Tibial nerve (tissue), 4 donors: Measurements from ENCODE around the gene BAHCC1.

Source experiments
- EP300 ChIP-seq, 2 donors: sonication (generic); formaldehyde crosslinking; IDR thresholded peaks; one replicate each; pipeline ENCODE4 v1.6.1; 2017; ENCODE audit warnings: antibody characterized with exemption in 2 of 2, mild to moderate bottlenecking in 1 of 2
- POLR2A ChIP-seq, 2 donors: fragments of 450-650 bp; IDR thresholded peaks; one replicate each; pipeline ENCODE4 v1.6.1; 2017; ENCODE audit warnings: antibody characterized with exemption in 2 of 2, mild to moderate bottlenecking in 2 of 2, moderate library complexity in 2 of 2
- TF ChIP-seq, protein P1 (sequence below), 5 experiments: fragments of 200-600 bp in 3 of 5; fragments of 450-650 bp in 2 of 5; sonication (generic) in 3 of 5; IDR thresholded peaks; one replicate each; pipeline ENCODE4 v1.5.1; 2016 to 2019; ENCODE audit warnings: antibody characterized with exemption in 5 of 5, mild to moderate bottlenecking in 3 of 5, moderate library complexity in 2 of 5

DNA sequence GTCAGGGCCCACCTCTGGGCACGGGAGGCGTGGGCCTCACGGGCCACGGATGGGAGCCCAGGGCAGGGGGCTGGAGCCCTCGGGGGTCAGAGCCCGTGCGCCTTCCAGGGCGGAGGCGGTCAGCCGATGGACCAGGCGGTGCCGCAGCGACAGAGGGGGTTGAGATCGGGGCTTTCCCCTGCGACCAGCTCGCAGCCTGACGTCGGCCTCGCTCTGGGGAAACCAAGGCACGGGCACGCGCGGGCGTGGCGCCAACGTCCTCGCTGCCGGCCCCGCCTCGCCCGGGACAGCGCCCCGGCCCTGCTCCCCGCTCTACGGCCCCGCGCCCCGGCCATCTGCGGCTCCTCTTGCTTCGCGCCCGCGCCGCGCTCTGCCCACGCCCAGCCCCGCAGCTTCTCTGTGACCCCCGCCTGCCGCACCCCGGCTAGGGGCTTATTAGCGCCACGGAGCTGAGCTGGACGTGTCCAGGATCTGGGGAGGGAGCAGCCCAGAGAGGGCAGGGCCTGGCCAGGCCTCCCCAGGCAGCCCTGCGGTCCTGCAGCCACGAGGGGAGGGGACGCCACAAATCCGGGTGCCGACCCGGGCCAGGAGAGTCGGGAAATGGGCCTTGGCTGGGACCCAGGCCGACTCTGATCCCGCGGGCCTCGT, 103.8 kb downstream of the BAHCC1 start:
- TF ChIP-seq POLR2A (IDR thresholded peaks at IDR 0.05): no peak
- TF ChIP-seq, protein P1, sequence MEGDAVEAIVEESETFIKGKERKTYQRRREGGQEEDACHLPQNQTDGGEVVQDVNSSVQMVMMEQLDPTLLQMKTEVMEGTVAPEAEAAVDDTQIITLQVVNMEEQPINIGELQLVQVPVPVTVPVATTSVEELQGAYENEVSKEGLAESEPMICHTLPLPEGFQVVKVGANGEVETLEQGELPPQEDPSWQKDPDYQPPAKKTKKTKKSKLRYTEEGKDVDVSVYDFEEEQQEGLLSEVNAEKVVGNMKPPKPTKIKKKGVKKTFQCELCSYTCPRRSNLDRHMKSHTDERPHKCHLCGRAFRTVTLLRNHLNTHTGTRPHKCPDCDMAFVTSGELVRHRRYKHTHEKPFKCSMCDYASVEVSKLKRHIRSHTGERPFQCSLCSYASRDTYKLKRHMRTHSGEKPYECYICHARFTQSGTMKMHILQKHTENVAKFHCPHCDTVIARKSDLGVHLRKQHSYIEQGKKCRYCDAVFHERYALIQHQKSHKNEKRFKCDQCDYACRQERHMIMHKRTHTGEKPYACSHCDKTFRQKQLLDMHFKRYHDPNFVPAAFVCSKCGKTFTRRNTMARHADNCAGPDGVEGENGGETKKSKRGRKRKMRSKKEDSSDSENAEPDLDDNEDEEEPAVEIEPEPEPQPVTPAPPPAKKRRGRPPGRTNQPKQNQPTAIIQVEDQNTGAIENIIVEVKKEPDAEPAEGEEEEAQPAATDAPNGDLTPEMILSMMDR (IDR thresholded peaks at IDR 0.05): no peak
- no peak for TF ChIP-seq EP300 (IDR thresholded peaks at IDR 0.05)
